ENCODE measurements around the gene STK32A.

DNA sequence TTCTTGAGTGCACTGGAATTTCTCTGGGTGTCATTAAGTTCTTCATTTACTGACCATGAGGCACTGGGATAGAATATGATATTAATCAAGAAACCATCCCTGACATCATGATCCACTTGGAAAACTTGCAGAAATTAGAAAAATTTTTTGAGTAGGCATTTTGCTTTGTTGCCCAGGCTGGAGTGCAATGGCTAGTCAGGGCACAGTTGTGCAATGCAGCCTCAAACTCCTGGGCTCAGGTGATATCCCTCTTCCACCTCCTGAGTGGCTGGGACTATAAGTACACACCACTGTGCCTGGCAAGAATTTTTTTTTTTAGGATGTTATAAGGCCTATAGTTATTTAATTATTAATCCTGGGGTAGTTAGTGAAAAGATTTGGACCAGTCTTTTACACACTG is 106.5 kb downstream of the STK32A start:
- TF ChIP-seq, protein P1, sequence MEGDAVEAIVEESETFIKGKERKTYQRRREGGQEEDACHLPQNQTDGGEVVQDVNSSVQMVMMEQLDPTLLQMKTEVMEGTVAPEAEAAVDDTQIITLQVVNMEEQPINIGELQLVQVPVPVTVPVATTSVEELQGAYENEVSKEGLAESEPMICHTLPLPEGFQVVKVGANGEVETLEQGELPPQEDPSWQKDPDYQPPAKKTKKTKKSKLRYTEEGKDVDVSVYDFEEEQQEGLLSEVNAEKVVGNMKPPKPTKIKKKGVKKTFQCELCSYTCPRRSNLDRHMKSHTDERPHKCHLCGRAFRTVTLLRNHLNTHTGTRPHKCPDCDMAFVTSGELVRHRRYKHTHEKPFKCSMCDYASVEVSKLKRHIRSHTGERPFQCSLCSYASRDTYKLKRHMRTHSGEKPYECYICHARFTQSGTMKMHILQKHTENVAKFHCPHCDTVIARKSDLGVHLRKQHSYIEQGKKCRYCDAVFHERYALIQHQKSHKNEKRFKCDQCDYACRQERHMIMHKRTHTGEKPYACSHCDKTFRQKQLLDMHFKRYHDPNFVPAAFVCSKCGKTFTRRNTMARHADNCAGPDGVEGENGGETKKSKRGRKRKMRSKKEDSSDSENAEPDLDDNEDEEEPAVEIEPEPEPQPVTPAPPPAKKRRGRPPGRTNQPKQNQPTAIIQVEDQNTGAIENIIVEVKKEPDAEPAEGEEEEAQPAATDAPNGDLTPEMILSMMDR (IDR thresholded peaks at IDR 0.05; ENCODE audit: low read length), result no peak
- no peak for TF ChIP-seq EZH2 (IDR thresholded peaks at IDR 0.05; ENCODE audit: borderline replicate concordance, low read length)
